Esophagus muscularis mucosa (tissue), 4 donors: ENCODE measurements around the gene SAMD3.

Experiments used
- CTCF ChIP-seq, 3 experiments: fragments of 200-600 bp in 2 of 3; fragments of 450-650 bp in 1 of 3; sonication (generic) in 2 of 3; IDR thresholded peaks; one replicate each; pipeline ENCODE4 v1.5.1; 2017 to 2019; ENCODE audit warnings: antibody characterized with exemption in 3 of 3, mild to moderate bottlenecking in 2 of 3, moderate library complexity in 1 of 3
- EP300 ChIP-seq: sonication (generic); formaldehyde crosslinking; IDR thresholded peaks from one replicate; pipeline ENCODE4 v1.6.1; 2017; ENCODE audit warnings: antibody characterized with exemption
- POLR2A ChIP-seq: fragments of 450-650 bp; IDR thresholded peaks from one replicate; pipeline ENCODE4 v1.6.1; 2017; ENCODE audit warnings: antibody characterized with exemption, moderate library complexity, mild to moderate bottlenecking, low read depth

GRCh38 chr6:130118236-130118635 is 104.5 kb downstream of the SAMD3 start:
- TF ChIP-seq EP300 = no peak
- TF ChIP-seq CTCF (IDR thresholded peaks at IDR 0.05) = no peak
- no peak for TF ChIP-seq POLR2A
